Ovary (tissue), 3 donors: ENCODE results near the gene STAC2.

ENCODE experiments used
- EP300 ChIP-seq: sonication (generic); formaldehyde crosslinking; IDR thresholded peaks from one replicate; pipeline ENCODE4 v1.6.1; 2017; ENCODE audit warnings: antibody characterized with exemption
- POLR2A ChIP-seq: fragments of 450-650 bp; IDR thresholded peaks from one replicate; pipeline ENCODE4 v1.6.1; 2017; ENCODE audit warnings: antibody characterized with exemption, mild to moderate bottlenecking, moderate library complexity
- TF ChIP-seq, protein P1 (sequence below), 3 donors: fragments of 450-650 bp in 2 of 3; fragments of 200-600 bp in 1 of 3; IDR thresholded peaks; one replicate each; pipeline versions ENCODE4 v1.5.1 to v1.8.0; 2016 to 2022; ENCODE audit warnings: antibody characterized with exemption in 3 of 3, mild to moderate bottlenecking in 1 of 3
- donor health status: DM: no; HTN: no; CAD: no.

GRCh38 chr17:39240631-39241030 lies 14.9 kb upstream of the STAC2 start:
- TF ChIP-seq POLR2A (no peak), EP300 (no peak)
- TF ChIP-seq, protein P1, sequence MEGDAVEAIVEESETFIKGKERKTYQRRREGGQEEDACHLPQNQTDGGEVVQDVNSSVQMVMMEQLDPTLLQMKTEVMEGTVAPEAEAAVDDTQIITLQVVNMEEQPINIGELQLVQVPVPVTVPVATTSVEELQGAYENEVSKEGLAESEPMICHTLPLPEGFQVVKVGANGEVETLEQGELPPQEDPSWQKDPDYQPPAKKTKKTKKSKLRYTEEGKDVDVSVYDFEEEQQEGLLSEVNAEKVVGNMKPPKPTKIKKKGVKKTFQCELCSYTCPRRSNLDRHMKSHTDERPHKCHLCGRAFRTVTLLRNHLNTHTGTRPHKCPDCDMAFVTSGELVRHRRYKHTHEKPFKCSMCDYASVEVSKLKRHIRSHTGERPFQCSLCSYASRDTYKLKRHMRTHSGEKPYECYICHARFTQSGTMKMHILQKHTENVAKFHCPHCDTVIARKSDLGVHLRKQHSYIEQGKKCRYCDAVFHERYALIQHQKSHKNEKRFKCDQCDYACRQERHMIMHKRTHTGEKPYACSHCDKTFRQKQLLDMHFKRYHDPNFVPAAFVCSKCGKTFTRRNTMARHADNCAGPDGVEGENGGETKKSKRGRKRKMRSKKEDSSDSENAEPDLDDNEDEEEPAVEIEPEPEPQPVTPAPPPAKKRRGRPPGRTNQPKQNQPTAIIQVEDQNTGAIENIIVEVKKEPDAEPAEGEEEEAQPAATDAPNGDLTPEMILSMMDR (IDR thresholded peaks at IDR 0.05) = no peak
